HG03025 (cell line): ENCODE data around the gene GSX2.
"Not testable (repeated sequence)": the region's sequence is repeated elsewhere in the genome, so short reads cannot be mapped to it uniquely, and the experiment has no call there.

Source experiments
- ATAC-seq: cut with Tn5 transposase; IDR thresholded peaks from one replicate; pipeline ENCODE4 v1.9.1; 2021; ENCODE audit warnings: mild to moderate bottlenecking, moderate library complexity; ENCODE audit not compliant: unreplicated experiment, low FRiP score

GSX2 gene

DNA sequence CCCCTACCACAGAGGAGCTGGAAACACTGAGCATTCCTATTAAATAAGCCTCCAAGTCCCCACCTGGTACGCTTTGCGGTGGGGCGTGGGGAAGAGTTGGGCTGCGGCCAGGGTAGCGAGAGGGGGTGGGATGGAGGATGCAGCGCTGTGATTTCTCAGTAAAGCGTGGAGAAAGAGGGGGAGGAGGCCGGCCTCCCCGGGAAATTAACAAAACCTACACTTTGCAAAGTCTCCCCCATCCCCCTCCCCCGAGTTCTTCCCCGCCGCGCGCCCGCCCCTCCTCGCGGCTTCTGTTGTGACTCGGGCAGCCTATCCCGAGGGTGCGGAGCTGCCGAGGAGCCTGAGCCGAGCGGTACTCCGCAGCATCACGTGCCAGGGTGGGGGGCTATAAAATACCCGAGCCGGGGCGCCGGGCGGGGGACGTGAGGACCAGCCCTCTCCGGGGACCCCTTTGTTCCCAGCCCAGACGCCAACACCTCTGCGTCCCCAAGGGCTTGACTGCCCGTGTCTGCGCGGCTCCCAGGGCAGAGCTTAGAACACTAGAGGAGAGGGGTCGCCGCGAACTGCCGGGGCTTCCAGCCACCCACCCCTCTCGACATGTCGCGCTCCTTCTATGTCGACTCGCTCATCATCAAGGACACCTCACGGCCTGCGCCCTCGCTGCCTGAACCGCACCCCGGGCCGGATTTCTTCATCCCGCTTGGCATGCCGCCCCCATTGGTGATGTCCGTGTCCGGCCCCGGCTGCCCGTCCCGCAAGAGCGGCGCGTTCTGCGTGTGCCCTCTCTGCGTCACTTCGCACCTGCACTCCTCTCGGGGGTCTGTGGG, at the start of gene GSX2:
TSS of gene GSX2 (plus strand) at position 416 of the 827 bp plus-strand sequence. CDS start at position 598, 182 bp downstream.
- no peak for ATAC-seq

DNA sequence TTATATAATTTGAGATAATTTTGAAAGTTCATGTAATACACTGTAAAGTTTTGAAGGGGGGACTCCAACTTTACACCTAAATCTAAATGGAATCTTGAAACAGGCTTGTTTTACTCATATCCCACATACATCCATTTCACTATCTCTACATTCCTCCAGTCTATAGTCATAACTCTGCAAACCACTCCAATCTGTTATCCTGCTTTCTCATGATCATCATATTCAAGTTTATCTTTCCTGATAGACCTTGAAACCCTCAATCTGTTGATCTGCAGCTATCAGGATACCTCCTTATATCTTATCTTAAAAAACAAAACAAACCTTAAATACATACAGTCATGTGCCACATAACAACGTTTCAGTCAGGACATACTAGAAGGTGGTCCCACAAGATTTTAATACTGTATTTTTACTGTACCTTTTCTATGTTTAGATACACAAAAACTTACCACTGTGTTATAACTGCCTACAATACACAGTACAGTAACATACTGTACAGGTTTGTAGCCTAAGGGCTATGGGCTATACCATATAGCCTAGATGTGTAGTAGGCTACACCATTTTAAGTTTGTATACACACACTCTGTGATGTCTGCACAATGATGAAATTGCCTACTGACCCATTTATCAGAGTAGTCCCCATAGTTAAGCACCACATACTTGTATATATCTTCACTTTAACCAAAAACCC, 49.6 kb upstream of the GSX2 start:
- no peak for ATAC-seq

GRCh38 chr4:54053322-54053721, 46.6 kb upstream of the GSX2 start:
- ATAC-seq = not testable (repeated sequence)

GRCh38 chr4:54054501-54054900, 45.5 kb upstream of the GSX2 start:
- ATAC-seq = no peak

DNA sequence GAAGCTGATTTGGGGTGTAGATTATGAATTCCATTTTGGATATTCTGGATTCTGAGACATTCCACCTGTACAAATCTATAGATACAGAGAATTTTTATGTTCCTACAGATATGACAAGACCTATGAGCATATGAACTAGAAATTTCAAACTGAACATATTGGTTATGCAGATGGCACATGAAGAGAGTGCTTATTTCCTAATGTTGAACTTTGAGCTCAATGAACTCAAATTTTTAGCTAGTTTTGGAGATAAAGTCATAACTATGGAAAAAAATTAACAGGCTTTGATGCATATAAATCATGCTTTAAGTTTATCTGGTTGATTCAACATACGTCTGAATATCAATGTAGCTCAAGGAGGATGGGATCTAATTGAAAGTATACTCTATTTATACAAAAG, 44.5 kb upstream of the GSX2 start:
- ATAC-seq = no peak

DNA sequence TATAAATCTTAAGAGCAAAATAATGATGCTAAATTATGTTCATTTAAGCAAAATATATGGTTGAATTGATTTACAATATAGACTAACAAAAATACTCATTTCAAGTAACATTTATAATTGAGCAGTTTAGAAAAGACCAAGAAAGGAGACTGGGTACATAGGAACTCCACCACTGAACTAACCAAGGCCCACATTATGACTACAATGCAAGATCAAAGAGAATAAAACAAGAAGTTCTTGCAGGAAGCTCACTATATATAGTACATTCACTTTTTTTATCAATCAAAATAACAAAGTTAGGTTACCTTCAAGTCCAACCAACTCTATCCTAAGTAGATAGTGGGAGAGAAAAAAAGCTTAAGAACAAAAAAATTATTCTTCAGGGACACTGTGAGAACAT, 43.6 kb upstream of the GSX2 start:
- ATAC-seq = no peak

GRCh38 chr4:54058171-54058570, 41.8 kb upstream of the GSX2 start:
- ATAC-seq = no peak

- ATAC-seq = no peak
Observed at GRCh38 chr4:54060116-54060515, 39.8 kb upstream of the GSX2 start.

- no peak for ATAC-seq
Observed at GRCh38 chr4:54061067-54061466, 38.9 kb upstream of the GSX2 start.

- ATAC-seq = no peak
Observed at GRCh38 chr4:54061873-54062272, 38.1 kb upstream of the GSX2 start.

DNA sequence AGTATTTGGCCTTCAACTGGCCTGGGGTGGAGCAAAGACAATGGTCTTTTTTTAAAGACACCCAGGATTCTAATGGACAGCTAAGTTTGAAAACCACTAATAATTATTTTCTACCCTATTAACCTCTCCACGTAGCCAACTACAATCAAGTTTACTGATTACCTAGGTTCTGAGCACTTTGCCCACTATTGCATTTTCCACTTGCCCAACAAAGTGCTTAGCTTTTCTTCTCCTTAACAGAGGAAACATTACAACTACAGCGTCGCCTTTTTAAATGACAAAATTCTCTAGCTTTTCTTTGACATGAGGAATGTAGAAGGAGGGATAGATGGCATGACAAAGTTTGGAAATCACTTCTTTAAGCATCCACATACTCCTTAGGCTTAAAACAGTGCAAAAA, 37.6 kb upstream of the GSX2 start:
- no peak for ATAC-seq

- ATAC-seq = no peak
Observed at GRCh38 chr4:54063229-54063628, 36.7 kb upstream of the GSX2 start.

DNA sequence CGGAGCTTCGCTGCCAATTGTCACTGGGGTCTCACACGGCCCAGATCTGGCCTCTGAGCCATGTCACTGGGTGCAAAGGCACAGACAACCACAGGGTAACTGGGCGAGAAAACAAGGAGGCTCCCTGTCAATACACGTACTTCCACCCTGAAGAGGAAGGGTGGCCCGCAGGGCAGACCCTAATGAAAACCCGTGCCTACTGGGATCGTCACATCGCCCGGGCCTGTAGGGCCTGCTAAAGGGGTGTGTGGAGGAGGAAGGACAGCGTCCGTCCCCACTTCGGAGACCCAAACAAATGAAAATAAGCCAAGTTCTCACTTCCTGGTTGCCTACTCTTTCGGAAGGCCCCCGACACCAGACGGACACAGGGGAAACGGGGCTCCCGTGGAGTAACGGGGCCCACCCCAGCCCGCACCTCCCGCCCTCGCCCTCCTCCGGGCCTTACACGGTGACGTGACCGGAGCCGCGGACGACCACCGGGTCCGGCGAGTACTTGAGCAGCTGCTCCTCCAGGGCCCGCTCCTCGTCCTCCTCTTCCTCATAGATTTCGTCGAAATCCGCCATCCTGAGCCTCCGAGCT, 36.1 kb upstream of the GSX2 start:
- ATAC-seq = peak; percentile 35

- ATAC-seq = peak; percentile 97
Observed at GRCh38 chr4:54064317-54065111, 35.4 kb upstream of the GSX2 start, which contains the start of gene CHIC2. TSS of gene CHIC2 (minus strand) at chr4:54064605. CDS start at chr4:54064300, 305 bp downstream.

DNA sequence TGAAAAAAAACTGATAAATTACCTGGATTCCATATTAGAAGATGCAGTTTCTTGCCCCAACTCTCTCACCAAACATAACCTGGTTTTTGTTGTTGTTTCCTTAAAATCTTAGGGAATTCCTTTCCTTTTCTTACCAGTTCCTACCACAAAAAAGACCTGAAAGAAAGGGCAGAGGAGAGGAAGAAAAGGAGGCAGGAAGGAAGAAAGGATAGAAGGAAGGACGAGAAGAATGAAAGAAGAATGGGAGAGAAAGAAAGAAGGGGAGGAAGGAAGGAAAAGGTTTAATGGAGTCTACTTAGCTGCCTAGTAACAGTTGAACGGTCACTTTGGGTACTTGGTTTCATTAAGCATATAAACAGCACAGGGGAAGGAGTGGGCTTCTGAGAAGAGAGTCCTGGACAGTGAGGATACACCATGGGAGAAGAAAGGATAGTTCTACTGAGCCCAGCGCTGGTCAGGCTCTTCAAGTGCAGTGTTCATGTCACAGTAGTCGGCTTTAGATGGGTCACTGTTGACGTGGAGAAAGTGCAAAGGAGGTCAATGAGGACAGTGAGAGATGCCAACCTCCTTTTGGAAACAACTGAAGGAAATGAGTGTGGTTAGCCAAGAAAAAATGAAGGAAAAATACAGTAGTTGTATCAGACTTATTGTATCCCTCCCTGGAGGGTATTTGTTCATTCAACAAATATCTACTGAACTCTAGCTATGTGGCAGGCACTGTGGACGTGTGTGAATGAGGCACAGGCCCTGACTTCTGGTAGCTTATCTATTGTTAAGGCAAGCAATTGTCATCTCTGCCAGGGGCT, 34.5 kb upstream of the GSX2 start:
- no peak for ATAC-seq

GRCh38 chr4:54066088-54066415, 33.9 kb upstream of the GSX2 start:
- ATAC-seq = no peak

GRCh38 chr4:54066718-54067129, 33.2 kb upstream of the GSX2 start:
- ATAC-seq = no peak

- ATAC-seq = no peak
Observed at GRCh38 chr4:54067166-54067565, 32.8 kb upstream of the GSX2 start.

DNA sequence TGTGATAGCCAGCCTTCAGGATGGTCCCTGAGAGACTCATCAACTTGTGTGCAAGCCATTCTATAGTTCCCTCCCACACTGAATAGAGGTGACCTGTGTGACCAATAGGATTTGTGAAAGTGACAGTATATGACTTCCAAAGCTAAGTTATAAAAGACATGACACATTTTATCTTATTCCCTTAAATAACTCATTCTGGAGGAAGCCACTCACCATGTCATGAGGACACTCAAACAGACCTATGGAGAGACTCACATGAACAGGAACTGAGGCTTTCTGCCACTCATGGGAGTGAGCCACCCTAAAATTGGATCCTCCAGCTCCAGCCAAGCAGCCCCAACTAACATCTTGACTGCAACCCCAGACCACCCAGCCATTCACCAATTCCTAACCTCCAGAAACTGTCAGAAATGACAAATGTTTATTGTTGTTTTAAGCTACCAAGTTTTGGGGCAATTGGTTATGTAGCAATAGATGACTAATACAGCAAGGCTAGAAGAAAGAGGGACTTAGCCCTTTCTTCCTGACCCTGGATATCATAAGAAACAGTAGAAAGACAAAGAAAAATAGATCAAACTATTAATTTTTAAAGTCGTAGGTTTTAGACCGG, 26.6 kb upstream of the GSX2 start:
- ATAC-seq = no peak

DNA sequence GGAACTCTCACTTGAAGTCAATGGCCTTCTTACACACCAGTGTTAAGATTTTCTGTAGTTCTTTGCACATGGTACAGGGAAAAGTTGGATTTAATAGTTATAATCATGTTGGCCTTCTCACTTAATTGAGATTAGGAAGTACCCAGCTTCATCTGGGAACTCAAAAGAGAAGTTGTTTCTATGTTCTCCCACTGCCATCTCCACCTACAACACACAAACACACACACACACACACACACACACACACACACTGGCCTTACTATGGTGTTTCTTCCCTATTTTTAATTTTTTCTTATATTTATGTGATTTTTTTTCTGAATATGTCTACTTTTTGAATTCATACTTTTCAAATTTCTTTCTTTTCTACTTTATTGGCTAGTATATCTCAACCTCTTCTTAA, 25.6 kb upstream of the GSX2 start:
- ATAC-seq = no peak
